Skeletal muscle satellite cell (primary cell): Measurements from ENCODE around the gene ISYNA1. TPM values are rescaled to one million over a fixed set of nuclear protein-coding genes. Genes with fewer than 3 reads are reported as not detected.

Experiments
- H3K27me3 ChIP-seq: 2 replicates; pipeline ENCODE4 v1.7.0; 2013; ENCODE audit warnings: low read length; ENCODE audit not compliant: control insufficient read depth, insufficient read depth
- H3K36me3 ChIP-seq: 2 replicates; pipeline ENCODE4 v1.7.0; 2013; ENCODE audit warnings: mild to moderate bottlenecking, control low read depth, low read length; ENCODE audit not compliant: insufficient read depth
- H3K4me1 ChIP-seq: 2 replicates; pipeline ENCODE4 v1.7.0; 2013; ENCODE audit warnings: low read length; ENCODE audit not compliant: control insufficient read depth, insufficient read depth
- H3K4me2 ChIP-seq: 2 replicates; pipeline ENCODE4 v1.7.0; 2013; ENCODE audit warnings: mild to moderate bottlenecking, low read length
- H3K4me3 ChIP-seq: 2 replicates; pipeline ENCODE4 v1.7.0; 2013; ENCODE audit warnings: low read length
- H3K9ac ChIP-seq: 2 replicates; pipeline ENCODE4 v1.7.0; 2013; ENCODE audit warnings: mild to moderate bottlenecking, low read depth, low read length, moderate library complexity
- H3K9me3 ChIP-seq: replicated peaks from 2 replicates; pipeline ENCODE4 v1.7.0; 2013; ENCODE audit warnings: mild to moderate bottlenecking, control low read depth, low read length
- total RNA-seq: library from RNA; depleted of rRNA; stranded (reverse); fragments of >200 nt; gene quantifications from 2 replicates; pipeline ENCODE4 v1.2.3, GENCODE V29; 2012; rRNA removed

The ISYNA1 gene
- total RNA-seq: 2.0 and 5.1 TPM in 2 replicates

GRCh38 chr19:18437491-18438330, at the start of gene ISYNA1:
Gene ISYNA1 (minus strand): TSS chr19:18438133. CDS start chr19:18437979, 154 bp downstream.
- Histone ChIP-seq H3K4me3 (peak within 1 kb of the TSS; percentile 62), H3K9ac (peak within 1 kb of the TSS; percentile 38), H3K4me1 (peaks cover 23% of the 10 kb centered on the region), H3K4me2 (peak within 1 kb of the TSS; percentile 85), H3K27me3 (no peaks in the 10 kb centered on the region), H3K36me3 (peaks cover 2% of the 10 kb centered on the region), H3K9me3 (no peaks in the 10 kb centered on the region)

GRCh38 chr19:18486746-18487145, 48.8 kb upstream of the ISYNA1 start:
- H3K4me1 ChIP-seq: peaks cover 43% of the 10 kb centered on the region
- no peak overlapping the region for H3K4me3 ChIP-seq
- H3K9ac ChIP-seq: no peak overlapping the region

GRCh38 chr19:18484992-18485391, 47.1 kb upstream of the ISYNA1 start:
- H3K9me3 ChIP-seq: no peaks in the 10 kb centered on the region
- no peak overlapping the region for H3K9ac ChIP-seq
- H3K36me3 ChIP-seq: no peaks in the 10 kb centered on the region
- no peak overlapping the region for H3K4me3 ChIP-seq
- H3K4me2 ChIP-seq: no peak overlapping the region
- H3K4me1 ChIP-seq: peaks cover 56% of the 10 kb centered on the region
- H3K27me3 ChIP-seq: no peaks in the 10 kb centered on the region

More at GRCh38 chr19:18486746-18487145, 48.8 kb upstream of the ISYNA1 start:
- no peaks in the 10 kb centered on the region for H3K27me3 ChIP-seq
- H3K4me2 ChIP-seq: peak overlapping the region; percentile 67
- H3K36me3 ChIP-seq: no peaks in the 10 kb centered on the region
- no peaks in the 10 kb centered on the region for H3K9me3 ChIP-seq

GRCh38 chr19:18483119-18483890, 45.4 kb upstream of the ISYNA1 start:
- Histone ChIP-seq H3K4me3 (no peak overlapping the region), H3K36me3 (no peaks in the 10 kb centered on the region), H3K4me1 (peaks cover 65% of the 10 kb centered on the region), H3K9me3 (no peaks in the 10 kb centered on the region), H3K9ac (no peak overlapping the region), H3K27me3 (no peaks in the 10 kb centered on the region), H3K4me2 (no peak overlapping the region)

GRCh38 chr19:18481505-18482222, 43.7 kb upstream of the ISYNA1 start:
- H3K36me3 ChIP-seq: no peaks in the 10 kb centered on the region
- peaks cover 50% of the 10 kb centered on the region for H3K4me1 ChIP-seq
- H3K9ac ChIP-seq: no peak overlapping the region
- no peak overlapping the region for H3K4me2 ChIP-seq
- no peak overlapping the region for H3K4me3 ChIP-seq
- H3K27me3 ChIP-seq: no peaks in the 10 kb centered on the region
- no peaks in the 10 kb centered on the region for H3K9me3 ChIP-seq

GRCh38 chr19:18480006-18480691, 42.2 kb upstream of the ISYNA1 start:
- no peaks in the 10 kb centered on the region for H3K9me3 ChIP-seq
- no peaks in the 10 kb centered on the region for H3K27me3 ChIP-seq
- peak overlapping the region; percentile 22 for H3K4me3 ChIP-seq
- H3K4me2 ChIP-seq: peak overlapping the region; percentile 58
- no peaks in the 10 kb centered on the region for H3K36me3 ChIP-seq
- H3K9ac ChIP-seq: peak overlapping the region; percentile 54
- H3K4me1 ChIP-seq: peaks cover 41% of the 10 kb centered on the region

GRCh38 chr19:18478545-18479311, 40.8 kb upstream of the ISYNA1 start:
- H3K4me1 ChIP-seq: peaks cover 38% of the 10 kb centered on the region
- no peaks in the 10 kb centered on the region for H3K36me3 ChIP-seq
- H3K4me3 ChIP-seq: no peak overlapping the region
- H3K27me3 ChIP-seq: no peaks in the 10 kb centered on the region
- H3K4me2 ChIP-seq: peak overlapping the region; percentile 57
- H3K9ac ChIP-seq: peak overlapping the region; percentile 66
- no peaks in the 10 kb centered on the region for H3K9me3 ChIP-seq

GRCh38 chr19:18477974-18478373, 40.0 kb upstream of the ISYNA1 start:
- no peaks in the 10 kb centered on the region for H3K27me3 ChIP-seq
- no peak overlapping the region for H3K4me2 ChIP-seq
- H3K36me3 ChIP-seq: no peaks in the 10 kb centered on the region
- H3K4me1 ChIP-seq: peaks cover 31% of the 10 kb centered on the region
- no peak overlapping the region for H3K4me3 ChIP-seq
- peak overlapping the region; percentile 66 for H3K9ac ChIP-seq
- H3K9me3 ChIP-seq: no peaks in the 10 kb centered on the region

- H3K36me3 ChIP-seq: no peaks in the 10 kb centered on the region
- peaks cover 29% of the 10 kb centered on the region for H3K4me1 ChIP-seq
- H3K9ac ChIP-seq: no peak overlapping the region
Measured at GRCh38 chr19:18477042-18477779, 39.3 kb upstream of the ISYNA1 start.

GRCh38 chr19:18476507-18477041, 38.6 kb upstream of the ISYNA1 start:
- H3K4me1 ChIP-seq: peaks cover 29% of the 10 kb centered on the region
- H3K27me3 ChIP-seq: no peaks in the 10 kb centered on the region
- H3K9me3 ChIP-seq: no peaks in the 10 kb centered on the region
- no peak overlapping the region for H3K4me3 ChIP-seq
- H3K4me2 ChIP-seq: no peak overlapping the region
- H3K9ac ChIP-seq: no peak overlapping the region
- no peaks in the 10 kb centered on the region for H3K36me3 ChIP-seq

More at GRCh38 chr19:18477042-18477779, 39.3 kb upstream of the ISYNA1 start:
- H3K4me2 ChIP-seq: no peak overlapping the region
- H3K4me3 ChIP-seq: no peak overlapping the region
- H3K9me3 ChIP-seq: no peaks in the 10 kb centered on the region
- H3K27me3 ChIP-seq: no peaks in the 10 kb centered on the region
